Measurements from ENCODE around the gene GDF11. TPM values are rescaled to one million over a fixed set of nuclear protein-coding genes. Genes with fewer than 3 reads are reported as not detected.

GDF11 gene
- total RNA-seq, 1 experiment from 2014 or later: 5.3 TPM

GRCh38 chr12:55703288-55703687 is 39.6 kb upstream of the GDF11 start:
- H2AFZ ChIP-seq (ENCODE audit: low read depth, low read length, poor library complexity, severe bottlenecking): no peak overlapping the region
- TF ChIP-seq RAD21 (IDR thresholded peaks at IDR 0.05; ENCODE audit: low read depth) (no peak), ZBTB33 (IDR thresholded peaks at IDR 0.05; ENCODE audit: extremely low read depth, insufficient replicate concordance, low read length) (no peak), ZFX (IDR thresholded peaks at IDR 0.05) (no peak), EGR1 (IDR thresholded peaks at IDR 0.05; ENCODE audit: low read depth) (no peak), SP1 (IDR thresholded peaks at IDR 0.05; ENCODE audit: low read depth) (no peak), CTCF (IDR thresholded peaks at IDR 0.05 in 2 of 3, conservative IDR thresholded peaks at IDR 0.05 in 1 of 3; ENCODE audit: borderline replicate concordance in 1 of 3, insufficient read depth in 1 of 3, low read depth in 2 of 3, low read length in 2 of 3) (no peak), YY1 (IDR thresholded peaks at IDR 0.05; ENCODE audit: extremely low read depth, insufficient replicate concordance, low read depth, low read length) (no peak), SIN3A (IDR thresholded peaks at IDR 0.05; ENCODE audit: low read depth) (no peak), TCF7L2 (IDR thresholded peaks at IDR 0.05; ENCODE audit: borderline replicate concordance, extremely low read depth, insufficient read depth, insufficient read length) (no peak), MAX (IDR thresholded peaks at IDR 0.05) (no peak), POLR2A (IDR thresholded peaks at IDR 0.05; ENCODE audit: borderline replicate concordance, extremely low read depth, insufficient read depth, insufficient read length) (no peak), POLR2AphosphoS5 (IDR thresholded peaks at IDR 0.05; ENCODE audit: low read depth, low read length) (no peak), ELF1 (IDR thresholded peaks at IDR 0.05; ENCODE audit: borderline replicate concordance, low read depth) (no peak), FOSL1 (IDR thresholded peaks at IDR 0.05; ENCODE audit: low read depth) (no peak), EZH2 (IDR thresholded peaks at IDR 0.05) (no peak), ZNF274 (IDR thresholded peaks at IDR 0.05; ENCODE audit: low read depth, low read length) (no peak)
- no peak overlapping the region for H3K4me2 ChIP-seq (ENCODE audit: low read length)
- H3K9ac ChIP-seq (ENCODE audit: low read length): no peak overlapping the region
- ChIA-PET RAD21 (ENCODE audit: low non-redundant PET in 1 of 2, low total read pairs in 2 of 2, uncharacterized antibody in 2 of 2, unreplicated experiment in 2 of 2) (no interaction called here), POLR2A (no interaction called here), CTCF (interaction anchor here (0.6 kb wide), 1 partner anchor 22 kb away, joined by 4 read pairs; a partner anchor contains a TSS)
- no peaks in the 10 kb centered on the region for H3K9me3 ChIP-seq (ENCODE audit: control insufficient read depth in 1 of 2, insufficient read depth in 1 of 2, low read depth in 1 of 2, low read length in 2 of 2)
- no peak overlapping the region for H3K4me3 ChIP-seq (replicated peaks in 1 of 2; ENCODE audit: low read depth in 1 of 2, low read length in 2 of 2)
- ATAC-seq: no peak
- no peak overlapping the region for H3K27ac ChIP-seq (ENCODE audit: low read depth, low read length)
- BruUV-seq (replicated peaks): no TSS peak
- H3K36me3 ChIP-seq (ENCODE audit: control insufficient read depth in 1 of 2, insufficient read depth in 2 of 2, low read length in 2 of 2): no peaks in the 10 kb centered on the region
- H3K79me2 ChIP-seq (ENCODE audit: insufficient read depth, low read length): no peaks in the 10 kb centered on the region
- no peaks in the 10 kb centered on the region for H4K20me1 ChIP-seq (ENCODE audit: insufficient read depth)
- H3K9me2 ChIP-seq (ENCODE audit: insufficient read depth): no peaks in the 10 kb centered on the region
- H3K27me3 ChIP-seq (ENCODE audit: insufficient read depth, low read length): peaks cover 2% of the 10 kb centered on the region; the same call in 1 of the 2 replicates
- no peak for DNase-seq (ENCODE audit: low read depth, low spot score)
- peaks cover 0 to 15% of the 10 kb centered on the region in 2 experiments; a peak in 3 of 4 replicates for H3K4me1 ChIP-seq (ENCODE audit: control insufficient read depth in 1 of 2, insufficient read depth in 2 of 2, low read length in 2 of 2)
- intact Hi-C loops (cut with micrococcal nuclease): no loop called here
